Hepatic stellate cell (primary cell): Measurements from ENCODE around the gene HTR2C.
"Not testable (repeated sequence)": the region's sequence is repeated elsewhere in the genome, so short reads cannot be mapped to it uniquely, and the experiment has no call there.

Experiments
- DNase-seq: peaks from one replicate; pipeline ENCODE4 v3.0.0; 2011; ENCODE audit warnings: low spot score

The HTR2C gene

DNA sequence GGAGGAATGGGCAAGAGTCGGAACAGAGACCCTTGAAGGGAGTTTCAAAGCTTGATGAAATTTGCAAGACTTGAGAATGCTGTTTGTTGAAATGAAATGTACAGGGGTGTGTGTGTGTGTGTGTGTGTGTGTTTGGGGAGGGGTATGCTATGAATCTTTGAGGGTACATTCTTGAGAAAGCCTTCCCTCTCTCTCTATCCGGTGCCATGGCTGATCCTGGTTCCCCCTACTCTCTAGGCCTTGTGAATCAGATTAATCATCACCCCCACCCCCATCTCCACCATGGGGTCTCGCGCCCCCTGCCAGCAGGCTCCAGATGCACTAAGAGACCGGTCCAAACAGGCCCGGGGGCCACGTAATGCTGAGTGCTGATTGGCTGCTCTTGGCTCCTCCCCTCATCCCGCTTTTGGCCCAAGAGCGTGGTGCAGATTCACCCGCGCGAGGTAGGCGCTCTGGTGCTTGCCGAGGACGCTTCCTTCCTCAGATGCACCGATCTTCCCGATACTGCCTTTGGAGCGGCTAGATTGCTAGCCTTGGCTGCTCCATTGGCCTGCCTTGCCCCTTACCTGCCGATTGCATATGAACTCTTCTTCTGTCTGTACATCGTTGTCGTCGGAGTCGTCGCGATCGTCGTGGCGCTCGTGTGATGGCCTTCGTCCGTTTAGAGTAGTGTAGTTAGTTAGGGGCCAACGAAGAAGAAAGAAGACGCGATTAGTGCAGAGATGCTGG is at the start of gene HTR2C:
Gene HTR2C (plus strand): TSS at position 441 of the 729 bp plus-strand sequence. CDS start 142,851 bp downstream, outside the sequence.
- DNase-seq, result no peak

DNA sequence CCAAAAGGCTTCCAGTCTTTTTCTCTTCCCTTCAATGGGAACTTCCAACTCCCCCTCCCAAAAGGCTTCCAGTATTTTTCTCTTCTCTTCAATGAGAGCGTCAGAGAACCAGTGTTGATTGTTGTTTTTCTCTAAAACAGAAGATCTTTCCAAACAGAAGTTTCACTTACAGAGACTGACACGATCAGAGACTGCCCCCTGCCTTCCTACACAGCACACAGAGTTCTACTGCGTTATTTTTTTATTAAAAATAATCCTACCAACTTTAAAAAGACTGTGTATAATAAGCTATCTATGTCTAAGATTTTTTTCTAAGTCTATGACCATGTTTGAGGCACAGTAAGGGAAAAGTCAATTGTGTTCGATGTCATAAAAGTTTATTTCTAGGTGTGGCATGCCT is 3.5 kb upstream of the HTR2C start:
- no peak for DNase-seq

DNA sequence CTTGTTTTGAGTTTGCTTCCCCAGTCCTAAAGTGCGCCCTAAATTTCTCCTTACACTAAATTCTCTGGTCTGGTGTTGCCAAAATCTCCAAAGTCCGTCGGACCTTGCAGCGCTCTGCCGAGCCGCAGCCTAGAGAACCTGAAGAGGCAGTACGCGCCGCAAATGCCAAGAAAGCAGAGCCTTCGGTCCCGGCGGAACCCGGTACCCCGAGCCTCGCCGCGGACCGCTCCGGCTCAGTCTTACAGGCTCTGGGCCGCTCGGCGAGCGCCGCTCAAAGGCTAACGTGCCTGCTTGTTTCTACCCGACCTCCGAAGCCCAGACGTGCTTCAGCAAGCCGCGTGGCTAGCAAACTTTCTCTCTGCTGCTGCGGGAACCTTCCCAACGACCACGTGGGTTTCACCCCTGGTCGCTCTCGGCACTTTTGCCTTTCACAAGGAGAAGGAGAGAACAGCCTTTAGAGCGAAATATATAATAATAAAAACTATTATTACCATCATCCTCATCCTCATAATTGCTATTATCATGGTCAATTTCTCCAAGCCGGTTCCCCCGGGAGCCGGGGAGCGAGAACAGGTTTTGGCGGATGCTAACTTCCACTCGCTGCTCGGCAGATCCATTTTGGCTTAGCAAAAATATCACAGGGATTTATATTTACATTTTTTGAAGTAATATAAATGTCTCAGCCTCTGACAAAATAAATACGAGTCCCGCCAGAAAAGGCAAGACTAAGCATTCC is 2.2 kb upstream of the HTR2C start:
- DNase-seq, result no peak

DNA sequence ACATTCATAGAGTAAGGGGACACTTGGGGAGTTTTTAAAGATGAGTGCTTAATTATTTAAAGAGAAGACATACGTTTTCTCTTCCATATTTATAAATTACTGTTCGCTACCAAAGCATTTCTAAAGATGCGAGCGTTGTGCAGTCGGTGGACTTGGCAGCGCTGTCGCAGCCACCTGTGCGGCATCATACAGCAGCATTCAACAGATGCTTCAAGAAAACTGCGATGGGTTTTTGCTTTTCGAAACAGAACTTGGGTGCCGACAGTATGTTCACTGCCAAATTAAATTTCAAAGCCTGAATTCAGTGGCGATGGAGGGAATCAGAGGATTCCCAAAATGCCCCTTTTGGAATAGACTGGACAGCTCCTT is 1.6 kb upstream of the HTR2C start:
- DNase-seq, result no peak

DNA sequence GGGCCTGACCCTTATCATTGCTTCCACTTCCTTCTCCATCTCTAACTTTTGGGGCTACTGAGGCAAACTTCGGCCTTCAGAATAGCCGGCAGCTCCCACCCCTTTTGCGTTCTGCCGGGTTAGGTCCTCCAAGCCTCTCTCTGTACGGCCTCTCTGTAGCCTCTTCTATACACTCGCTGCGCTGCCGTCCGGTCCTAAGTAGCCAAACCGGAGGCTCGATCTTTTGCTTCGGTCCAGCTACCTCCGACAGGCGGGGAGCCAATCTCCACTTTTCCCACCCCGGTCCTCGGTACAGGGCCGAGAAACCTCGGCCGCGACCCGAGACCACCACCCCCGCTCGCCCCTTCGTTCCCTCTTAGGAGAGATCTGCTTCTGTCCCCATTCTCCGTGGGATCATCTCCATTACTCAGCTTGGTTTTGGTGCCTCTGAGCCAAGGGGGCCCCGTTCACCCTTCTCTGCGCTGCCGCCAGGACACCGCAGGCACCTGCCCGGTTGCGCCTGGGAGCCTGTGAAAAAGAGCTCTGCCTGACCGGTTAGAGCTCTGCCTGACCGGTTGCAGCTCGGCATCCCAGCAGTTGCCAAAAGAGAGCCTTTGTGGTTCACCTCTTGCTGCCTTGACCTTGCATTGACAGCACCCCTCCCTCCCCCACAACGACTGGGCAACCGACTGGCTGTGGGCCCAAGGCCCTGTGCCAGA is 1.0 kb upstream of the HTR2C start:
- no peak for DNase-seq

DNA sequence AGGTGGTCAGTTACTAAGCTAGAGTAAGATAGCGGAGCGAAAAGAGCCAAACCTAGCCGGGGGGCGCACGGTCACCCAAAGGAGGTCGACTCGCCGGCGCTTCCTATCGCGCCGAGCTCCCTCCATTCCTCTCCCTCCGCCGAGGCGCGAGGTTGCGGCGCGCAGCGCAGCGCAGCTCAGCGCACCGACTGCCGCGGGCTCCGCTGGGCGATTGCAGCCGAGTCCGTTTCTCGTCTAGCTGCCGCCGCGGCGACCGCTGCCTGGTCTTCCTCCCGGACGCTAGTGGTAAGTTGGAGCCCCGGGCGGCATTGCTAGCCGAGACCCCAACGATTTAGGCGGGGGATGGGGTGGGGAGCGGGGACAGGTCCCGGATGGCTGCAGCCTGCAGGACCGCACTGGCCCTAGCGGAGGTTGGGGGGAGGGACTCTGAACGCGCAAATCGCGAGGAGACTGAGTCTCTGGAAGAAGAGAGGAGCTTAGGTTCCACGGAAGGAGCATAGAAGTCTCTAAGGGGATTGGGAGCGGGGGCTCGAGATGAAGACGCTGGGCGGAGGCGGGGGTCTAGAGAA is 573 bp downstream of the HTR2C start:
- no peak for DNase-seq

DNA sequence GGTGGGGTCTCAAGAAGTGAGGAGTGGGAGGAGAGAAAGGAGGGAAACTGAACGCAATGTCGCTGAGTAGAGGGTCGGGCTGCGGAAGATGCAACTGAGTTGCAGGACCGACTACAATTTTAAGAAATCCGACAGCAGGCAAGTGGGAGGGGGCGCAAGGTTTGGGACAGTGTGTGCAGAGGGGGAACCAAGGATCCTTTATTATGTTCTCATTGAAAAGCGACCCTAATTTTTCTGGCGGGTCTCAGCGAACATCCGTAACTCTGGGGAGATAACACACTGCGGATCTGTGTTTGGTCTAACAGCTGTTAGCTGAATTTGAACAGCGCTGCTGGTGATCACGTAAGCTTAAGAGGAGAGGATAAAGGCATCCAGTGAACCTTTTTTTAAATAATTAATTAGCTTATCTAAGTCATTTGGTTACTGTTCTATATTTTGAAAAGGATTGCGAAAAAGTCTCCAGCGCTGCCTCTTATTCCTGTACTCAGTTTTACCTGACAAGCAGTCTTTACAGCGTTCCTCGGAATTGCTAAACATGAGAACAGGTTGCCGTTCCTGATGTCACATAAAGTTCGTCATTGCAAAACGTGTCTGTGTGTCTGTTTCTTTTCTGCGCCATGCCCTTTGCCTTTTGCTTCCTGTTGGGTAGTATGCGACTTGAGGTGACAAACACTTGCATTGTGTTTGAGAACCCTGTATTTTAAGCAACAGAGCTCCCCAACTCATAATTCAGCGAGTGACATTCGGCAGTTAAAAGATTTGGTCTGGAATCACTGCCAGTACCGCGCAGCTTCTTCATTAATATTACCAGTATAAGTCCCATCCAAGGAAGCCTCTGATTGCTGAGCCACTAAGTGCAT is 1.3 kb downstream of the HTR2C start:
- DNase-seq, result no peak

DNA sequence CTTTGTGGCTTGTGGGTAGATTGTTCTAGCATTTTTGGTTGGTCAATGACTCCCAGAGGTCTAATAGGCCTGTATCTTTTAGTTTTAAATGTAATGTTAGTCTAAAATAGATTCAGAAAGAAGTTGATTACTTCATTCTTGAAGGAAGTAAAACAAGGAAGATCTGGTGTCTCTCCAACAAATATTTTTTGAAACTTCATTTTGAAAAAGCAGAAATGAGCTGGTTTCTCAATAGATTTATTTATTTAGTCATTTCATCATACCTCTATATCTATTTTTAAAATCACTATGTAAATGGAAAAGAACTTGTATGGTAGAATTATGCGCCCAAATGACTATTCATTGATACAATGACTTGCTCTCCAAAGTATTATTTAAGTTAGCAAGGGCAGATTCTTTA is 7.2 kb downstream of the HTR2C start:
- no peak for DNase-seq

DNA sequence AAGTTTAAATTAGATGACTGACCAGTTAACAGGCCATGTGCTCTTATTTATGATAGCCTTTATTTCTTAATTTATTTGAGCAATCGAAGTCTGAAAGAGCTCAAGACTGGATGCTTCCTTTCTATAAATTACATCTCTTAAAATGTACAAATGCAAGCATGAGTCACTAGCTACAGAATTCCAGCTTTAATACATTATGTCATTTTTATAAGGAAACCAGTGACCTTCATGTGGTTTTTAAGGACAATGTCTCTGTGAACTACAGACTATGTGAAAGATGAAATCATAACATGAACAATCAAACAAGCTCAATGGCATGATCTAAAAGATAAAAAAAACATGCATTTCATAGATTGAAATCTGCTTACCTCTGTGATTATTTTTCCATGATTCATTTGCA is 15.4 kb downstream of the HTR2C start:
- no peak for DNase-seq

DNA sequence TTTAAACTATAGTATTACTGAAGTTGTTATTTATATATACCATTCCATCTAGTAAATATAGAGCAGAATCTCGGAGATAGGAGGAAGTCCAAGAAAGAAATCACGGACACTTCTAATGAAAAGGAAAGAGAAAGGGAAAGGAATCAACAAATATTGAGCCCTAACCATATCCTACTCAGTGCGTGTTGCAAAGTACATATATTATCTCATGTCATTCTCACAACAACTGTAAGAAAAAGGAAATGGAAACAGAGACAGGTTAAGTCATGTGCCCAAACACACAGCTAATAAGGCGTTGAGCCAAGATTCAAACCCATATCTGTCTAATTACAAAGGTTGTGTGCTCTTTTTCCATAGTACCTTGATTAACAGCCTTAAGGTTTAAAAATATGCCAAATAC is 16.0 kb downstream of the HTR2C start:
- no peak for DNase-seq

DNA sequence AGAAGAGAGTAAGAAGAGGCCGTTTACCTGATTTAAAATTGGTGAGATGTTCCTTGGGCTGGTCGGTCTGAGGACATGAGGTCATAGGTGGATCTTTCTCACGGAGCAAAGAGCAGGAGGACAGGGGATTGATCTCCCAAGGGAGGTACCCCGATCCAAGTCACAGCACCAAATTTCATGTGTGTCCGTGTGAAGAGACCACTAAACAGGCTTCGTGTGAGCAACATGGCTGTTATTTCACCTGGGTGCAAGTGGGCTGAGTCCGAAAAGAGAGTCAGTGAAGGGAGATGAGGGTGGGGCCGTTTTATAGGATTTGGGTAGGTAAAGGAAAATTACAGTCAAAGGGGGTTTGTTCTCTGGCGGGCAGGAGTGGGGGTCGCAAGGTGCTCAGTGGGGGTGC is 22.7 kb downstream of the HTR2C start:
- not testable (repeated sequence) for DNase-seq

DNA sequence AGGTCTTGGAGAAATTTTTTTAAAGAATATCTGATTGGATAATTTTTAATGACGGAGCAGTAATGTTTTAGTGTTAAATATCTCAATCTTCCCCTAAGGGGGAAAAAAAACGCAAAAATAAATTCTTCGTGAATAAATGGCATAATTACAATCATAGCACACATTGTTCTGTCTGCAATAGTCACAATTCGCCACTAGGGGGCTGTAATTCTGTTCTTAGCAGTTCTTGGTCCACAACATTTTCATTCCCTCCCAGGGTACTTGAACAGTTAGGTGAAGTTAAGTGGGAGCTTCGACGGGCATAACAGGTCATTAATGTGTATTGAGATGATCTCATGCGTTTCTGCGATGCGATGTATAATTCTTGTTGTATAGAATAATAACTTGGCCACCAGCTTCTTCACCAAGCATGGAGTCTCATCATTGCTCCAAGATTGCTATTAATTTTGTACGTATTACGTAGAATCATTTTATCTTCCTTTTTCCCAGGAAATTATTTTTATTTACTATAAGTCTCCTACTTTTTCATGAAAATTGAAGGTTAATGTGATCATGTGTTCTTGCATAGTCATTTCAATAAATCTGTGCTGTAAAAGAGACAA is 27.2 kb downstream of the HTR2C start:
- DNase-seq, result peak; percentile 14

DNA sequence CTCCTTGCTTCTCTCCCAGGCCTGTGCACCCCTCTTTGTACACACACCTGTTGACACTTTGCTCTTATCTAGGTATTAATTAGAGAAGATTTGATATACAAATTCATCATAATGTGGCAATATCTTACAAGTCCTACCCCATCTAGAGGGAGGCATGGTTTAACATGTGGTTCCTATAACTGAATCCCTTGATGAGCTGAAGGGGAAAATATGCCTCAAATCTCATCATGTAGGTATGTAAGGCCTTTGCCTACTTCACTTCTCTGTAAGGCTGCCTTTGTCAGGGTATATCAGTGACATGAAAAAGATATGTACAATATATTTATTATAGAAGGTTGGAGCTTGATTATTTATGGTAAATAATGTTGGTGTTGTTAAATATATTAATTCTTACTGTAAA is 31.9 kb downstream of the HTR2C start:
- no peak for DNase-seq

DNA sequence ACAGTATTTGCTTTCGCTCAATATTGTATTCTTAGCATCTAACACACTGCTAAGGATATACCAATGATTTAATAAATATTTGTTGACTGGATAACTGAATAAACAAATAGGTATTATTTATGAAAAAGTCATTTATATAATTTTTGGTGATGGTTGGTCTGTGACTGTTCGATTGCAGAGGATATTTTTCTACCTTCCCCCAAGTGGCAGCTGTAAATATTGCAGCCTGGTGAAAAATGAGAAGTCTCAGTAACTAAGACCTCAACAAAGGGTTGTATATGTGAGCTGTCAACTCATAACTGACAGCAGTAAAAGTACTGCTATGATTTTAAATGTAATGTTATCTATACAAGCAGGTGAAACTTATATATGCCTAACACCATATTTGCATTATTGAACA is 36.0 kb downstream of the HTR2C start:
- peak; percentile 2 for DNase-seq

DNA sequence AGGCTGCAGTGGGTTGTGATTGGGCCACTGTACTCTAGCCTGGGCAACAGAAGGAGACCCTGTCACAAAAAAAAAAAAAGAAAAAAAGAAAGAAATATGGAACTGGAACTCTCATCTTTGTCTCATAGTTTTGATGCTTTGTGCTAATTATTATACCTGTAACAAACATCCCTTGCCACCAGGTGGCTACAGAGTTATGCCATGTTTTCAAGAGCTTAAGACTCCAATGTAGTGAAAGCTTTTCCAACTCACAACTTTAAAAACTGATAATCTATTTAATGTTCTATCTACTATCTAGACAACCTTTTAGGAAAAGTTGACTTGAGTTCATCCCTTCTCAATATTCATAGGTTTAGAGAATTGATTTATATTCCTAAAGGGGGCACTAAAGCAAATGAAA is 42.4 kb downstream of the HTR2C start:
- DNase-seq, result no peak

DNA sequence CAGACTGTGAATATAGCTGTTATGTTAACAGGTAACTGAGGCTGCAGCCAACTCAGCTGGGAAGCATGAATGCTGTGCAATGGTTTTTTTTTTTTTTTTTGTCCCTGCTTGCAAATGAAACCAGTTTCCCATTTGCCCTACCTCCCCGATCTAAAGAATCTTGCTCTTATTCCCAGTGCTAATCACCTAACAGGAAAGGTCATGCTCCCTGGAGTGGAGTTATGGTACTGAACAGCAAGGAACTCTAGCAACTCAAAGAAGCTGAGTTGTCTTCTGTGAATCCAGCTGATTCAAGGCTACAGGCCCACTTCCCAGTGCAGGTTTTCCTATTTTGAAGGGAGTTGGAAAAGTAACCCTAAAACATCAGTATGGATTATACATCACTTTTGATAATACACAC is 52.1 kb downstream of the HTR2C start:
- DNase-seq, result no peak

DNA sequence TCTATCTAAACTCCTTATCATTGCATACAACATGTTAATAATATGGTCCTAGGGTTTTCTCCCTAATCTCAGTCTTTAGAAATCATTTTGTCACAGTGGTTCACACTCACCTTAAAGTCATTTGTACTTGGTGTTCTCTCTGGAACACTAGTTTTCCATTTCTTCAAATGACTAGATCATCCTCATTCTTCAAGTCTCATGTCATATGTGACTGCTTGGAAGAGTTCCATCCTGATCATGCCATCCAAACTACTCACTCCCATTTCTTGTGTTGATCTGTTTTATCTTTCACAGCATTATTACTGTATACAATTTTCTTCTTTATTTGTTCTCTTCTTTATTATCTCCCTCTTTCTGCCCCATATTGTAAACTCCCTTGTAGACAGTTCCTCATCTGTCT is 66.5 kb downstream of the HTR2C start:
- DNase-seq, result no peak

DNA sequence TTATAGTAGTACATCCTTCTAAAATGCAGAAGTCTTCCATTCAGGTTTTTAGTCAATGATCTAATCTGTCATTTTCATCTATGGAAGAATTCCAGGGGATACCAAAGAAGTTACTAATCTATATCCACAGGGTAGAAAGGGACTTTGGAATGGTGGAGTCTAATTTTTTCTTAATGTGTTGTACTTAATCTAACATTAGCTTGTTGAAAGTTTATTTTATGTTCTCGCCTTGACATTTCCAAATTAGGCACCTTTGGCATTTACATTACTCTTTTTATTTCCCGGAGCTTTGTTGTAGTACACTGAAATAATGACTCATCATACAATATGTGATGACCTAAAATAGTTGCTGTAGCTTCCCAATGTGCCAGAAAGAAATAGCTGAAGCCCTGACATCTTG is 91.5 kb downstream of the HTR2C start:
- no peak for DNase-seq

DNA sequence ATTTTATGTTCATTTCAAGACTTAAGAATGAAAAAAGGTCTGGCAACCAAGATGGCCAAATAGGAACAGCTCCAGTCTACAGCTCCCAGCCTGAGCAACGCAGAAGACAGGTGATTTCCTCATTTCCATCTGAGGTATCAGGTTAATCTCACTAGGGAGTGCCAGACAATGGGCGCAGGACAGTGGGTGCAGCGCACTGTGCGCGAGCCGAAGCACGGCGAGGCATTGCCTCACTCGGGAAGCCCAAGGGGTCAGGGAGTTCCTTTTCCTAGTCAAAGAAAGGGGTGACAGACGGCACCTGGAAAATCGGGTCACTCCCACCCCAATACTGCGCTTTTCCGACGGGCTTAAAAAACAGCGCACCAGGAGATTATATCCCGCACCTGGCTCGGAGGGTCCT is 116.6 kb downstream of the HTR2C start:
- DNase-seq, result not testable (repeated sequence)

DNA sequence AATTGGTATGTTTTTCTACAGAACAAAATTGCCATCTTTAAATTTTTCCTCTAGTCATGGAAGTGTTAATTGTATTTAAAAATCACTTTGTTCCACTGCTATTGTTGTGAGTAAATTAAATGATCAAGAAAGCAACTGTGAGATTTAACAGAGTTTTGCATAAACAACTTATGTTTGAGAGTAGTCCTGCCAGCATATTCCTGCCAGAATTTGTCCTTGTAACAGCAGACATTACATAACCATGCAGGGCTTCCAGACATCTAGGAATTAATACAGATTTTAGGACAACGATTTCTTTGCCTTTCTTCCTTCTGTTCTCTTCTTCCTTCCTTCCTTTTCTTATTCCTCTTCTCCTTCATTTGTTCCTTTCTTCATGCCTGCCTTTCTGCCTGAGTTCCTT is 125.5 kb downstream of the HTR2C start:
- DNase-seq, result no peak

DNA sequence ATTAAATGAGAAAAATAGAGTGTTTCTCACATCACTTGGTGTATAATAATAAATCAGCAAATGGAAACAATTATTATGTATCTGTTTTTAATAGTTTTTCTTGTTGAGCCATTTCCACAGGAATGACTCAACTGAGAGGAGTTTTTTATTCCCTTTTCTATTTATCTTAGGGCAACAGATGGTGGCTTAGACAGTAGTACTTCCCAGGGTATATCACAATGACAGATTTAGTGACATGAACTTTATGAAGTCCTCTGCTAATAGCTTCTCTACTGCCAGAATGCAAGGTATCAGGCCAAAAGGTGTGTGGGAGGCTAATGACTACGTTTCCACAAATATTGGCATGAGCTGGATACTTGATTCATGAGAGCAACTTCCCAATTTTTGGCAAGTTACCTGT is 126.7 kb downstream of the HTR2C start:
- no peak for DNase-seq

DNA sequence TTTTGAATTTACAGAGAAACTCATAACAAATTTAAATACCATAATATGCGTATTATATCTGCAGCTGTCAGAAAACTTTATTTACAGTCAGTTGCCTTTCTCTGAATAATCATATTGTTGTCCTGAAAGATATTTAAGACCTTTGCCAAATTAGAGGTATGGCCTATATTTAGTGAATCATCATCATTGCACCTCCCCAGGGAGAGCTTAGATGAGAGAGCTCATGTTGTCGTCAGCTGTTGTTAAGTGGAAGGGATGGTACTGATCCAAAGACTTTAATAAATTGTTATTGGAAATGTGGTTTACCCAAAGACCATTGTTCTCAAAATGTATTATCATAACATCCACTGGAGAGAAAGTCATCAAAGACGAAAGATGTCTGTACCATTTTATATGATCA is 128.6 kb downstream of the HTR2C start:
- no peak for DNase-seq
